ENCODE data around the gene CCT6B.
"Not testable (repeated sequence)": the region's sequence is repeated elsewhere in the genome, so short reads cannot be mapped to it uniquely, and the experiment has no call there.

The CCT6B gene

GRCh38 chr17:35001549-35001948, 40.3 kb upstream of the CCT6B start:
- DNase-seq (ENCODE audit: low read depth, low spot score) = no peak
- H3K4me3 ChIP-seq (ENCODE audit: low read depth, low read length) = no peak overlapping the region
- in situ Hi-C loops (cut with HindIII; ENCODE audit: low sequenced_read_pairs) = no loop called here
- TF ChIP-seq, protein P1, sequence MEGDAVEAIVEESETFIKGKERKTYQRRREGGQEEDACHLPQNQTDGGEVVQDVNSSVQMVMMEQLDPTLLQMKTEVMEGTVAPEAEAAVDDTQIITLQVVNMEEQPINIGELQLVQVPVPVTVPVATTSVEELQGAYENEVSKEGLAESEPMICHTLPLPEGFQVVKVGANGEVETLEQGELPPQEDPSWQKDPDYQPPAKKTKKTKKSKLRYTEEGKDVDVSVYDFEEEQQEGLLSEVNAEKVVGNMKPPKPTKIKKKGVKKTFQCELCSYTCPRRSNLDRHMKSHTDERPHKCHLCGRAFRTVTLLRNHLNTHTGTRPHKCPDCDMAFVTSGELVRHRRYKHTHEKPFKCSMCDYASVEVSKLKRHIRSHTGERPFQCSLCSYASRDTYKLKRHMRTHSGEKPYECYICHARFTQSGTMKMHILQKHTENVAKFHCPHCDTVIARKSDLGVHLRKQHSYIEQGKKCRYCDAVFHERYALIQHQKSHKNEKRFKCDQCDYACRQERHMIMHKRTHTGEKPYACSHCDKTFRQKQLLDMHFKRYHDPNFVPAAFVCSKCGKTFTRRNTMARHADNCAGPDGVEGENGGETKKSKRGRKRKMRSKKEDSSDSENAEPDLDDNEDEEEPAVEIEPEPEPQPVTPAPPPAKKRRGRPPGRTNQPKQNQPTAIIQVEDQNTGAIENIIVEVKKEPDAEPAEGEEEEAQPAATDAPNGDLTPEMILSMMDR (IDR thresholded peaks at IDR 0.05; ENCODE audit: low read depth, low read length) = no peak

- in situ Hi-C loops (cut with HindIII; ENCODE audit: low sequenced_read_pairs); H3K4me3 ChIP-seq (ENCODE audit: low read depth, low read length); DNase-seq (ENCODE audit: low read depth, low spot score): not testable (repeated sequence)
Observed at GRCh38 chr17:35000965-35001364, 39.7 kb upstream of the CCT6B start.

GRCh38 chr17:34999456-34999855, 38.2 kb upstream of the CCT6B start:
- no peak for DNase-seq (ENCODE audit: low read depth, low spot score)
- H3K4me3 ChIP-seq (ENCODE audit: low read depth, low read length) = no peak overlapping the region
- in situ Hi-C loops (cut with HindIII; ENCODE audit: low sequenced_read_pairs) = no loop called here
- TF ChIP-seq, protein P1 (IDR thresholded peaks at IDR 0.05; ENCODE audit: low read depth, low read length) = no peak

- H3K4me3 ChIP-seq (ENCODE audit: low read depth, low read length) = no peak overlapping the region
- peak; percentile 74 for DNase-seq (ENCODE audit: low read depth, low spot score)
- TF ChIP-seq, protein P1 (IDR thresholded peaks at IDR 0.05; ENCODE audit: low read depth, low read length) = peak; percentile 95
- in situ Hi-C loops (cut with HindIII; ENCODE audit: low sequenced_read_pairs) = no loop called here
Observed at GRCh38 chr17:34998205-34998604, 36.9 kb upstream of the CCT6B start.

DNA sequence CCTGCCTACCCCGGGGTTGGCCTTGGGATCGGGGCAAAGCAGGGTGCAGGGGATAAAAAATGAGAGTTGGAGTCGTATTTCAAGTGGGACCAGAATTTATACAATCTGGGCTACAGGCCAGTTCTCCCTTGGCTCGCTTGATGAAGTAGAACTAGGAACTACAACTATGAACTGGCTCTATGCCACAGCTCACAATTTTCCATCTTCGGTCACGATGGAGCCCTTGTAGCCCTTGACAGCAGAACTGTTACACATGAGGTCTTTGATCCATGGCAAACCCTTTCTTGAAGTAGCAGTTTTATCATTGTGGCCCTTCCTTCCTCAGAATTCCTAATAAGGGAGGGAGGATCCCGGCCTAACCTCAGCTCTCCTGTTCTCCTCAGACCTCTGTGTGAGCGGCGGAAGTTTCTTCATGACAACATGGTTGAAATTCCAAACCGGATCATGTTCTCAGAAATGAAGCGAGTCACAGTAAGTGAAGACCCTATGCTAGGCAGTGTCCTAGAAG, 36.1 kb upstream of the CCT6B start:
- TF ChIP-seq, protein P1 (IDR thresholded peaks at IDR 0.05; ENCODE audit: low read depth, low read length) = no peak
- in situ Hi-C loops (cut with HindIII; ENCODE audit: low sequenced_read_pairs) = no loop called here
- DNase-seq (ENCODE audit: low read depth, low spot score) = peak; percentile 84
- H3K4me3 ChIP-seq (ENCODE audit: low read depth, low read length) = no peak overlapping the region

DNA sequence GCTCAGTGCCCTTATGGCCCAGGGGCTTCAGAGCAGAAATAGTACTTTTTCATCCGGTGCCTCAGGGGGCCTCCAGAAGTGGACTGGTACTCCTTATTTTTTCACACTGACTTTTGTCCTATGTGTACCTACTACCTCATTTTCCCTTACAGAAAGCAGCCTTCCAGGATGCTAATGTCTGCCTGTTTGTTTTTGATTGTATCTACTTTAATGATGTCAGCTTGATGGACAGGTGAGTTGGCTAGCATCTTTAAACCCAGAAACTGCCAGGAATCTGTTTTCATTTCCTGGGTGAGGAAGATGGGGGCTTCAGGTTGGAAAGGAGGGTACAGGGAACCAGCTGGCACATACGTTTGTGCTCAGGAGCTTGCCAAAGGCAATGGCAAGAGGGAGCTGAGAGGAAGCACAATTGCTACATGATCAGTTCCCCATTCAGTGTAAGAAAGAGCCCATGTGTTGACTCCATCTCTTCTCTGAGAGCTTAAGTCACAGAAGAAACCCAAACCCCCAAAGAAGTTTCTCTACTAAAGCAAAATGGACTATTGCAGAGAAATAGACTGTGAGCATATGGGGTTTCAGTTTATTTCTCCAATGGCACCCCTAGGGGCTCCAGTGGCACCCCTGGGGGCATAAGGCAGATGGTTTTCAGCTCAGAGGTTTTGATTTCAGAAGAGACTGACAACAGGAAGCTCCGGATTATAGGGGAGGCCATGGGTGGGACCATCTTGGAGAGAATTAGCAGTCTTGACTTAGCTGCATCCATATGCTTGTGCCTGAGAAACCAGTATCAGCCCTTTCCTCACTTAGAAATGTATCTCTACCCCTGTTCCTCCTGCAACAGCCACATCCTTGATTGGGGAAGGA, 35.4 kb upstream of the CCT6B start:
- no peak for DNase-seq (ENCODE audit: low read depth, low spot score)
- TF ChIP-seq, protein P1 (IDR thresholded peaks at IDR 0.05; ENCODE audit: low read depth, low read length) = no peak
- no peak overlapping the region for H3K4me3 ChIP-seq (ENCODE audit: low read depth, low read length)
- in situ Hi-C loops (cut with HindIII; ENCODE audit: low sequenced_read_pairs) = no loop called here

DNA sequence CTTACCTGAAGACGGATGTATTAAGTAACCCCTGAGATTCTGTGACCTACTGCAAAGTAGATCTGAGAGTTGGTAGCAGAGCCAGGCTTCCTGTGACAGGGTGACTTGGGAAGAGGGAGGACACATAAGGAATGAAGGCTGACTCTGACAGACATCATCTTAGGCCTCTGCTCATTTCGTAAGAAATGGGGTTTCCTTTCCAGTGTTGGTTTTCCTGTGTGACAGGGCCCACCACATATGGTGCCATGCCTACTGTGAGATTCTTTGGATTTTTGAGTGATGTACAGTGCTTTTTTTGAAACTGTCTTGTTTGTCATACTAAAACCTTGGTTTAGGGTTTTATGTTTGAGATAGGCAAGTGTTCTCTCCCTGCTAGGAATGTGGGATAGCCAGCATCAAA, 31.8 kb upstream of the CCT6B start:
- TF ChIP-seq, protein P1 (IDR thresholded peaks at IDR 0.05; ENCODE audit: low read depth, low read length) = no peak
- in situ Hi-C loops (cut with HindIII; ENCODE audit: low sequenced_read_pairs) = no loop called here
- no peak overlapping the region for H3K4me3 ChIP-seq (ENCODE audit: low read depth, low read length)
- DNase-seq (ENCODE audit: low read depth, low spot score) = no peak

Data from astrocyte of the spinal cord (primary cell).